ENCODE results near the gene CORIN. TPM values are rescaled to one million over a fixed set of nuclear protein-coding genes. Genes with fewer than 3 reads are reported as not detected.
"Not testable (repeated sequence)": the region's sequence is repeated elsewhere in the genome, so short reads cannot be mapped to it uniquely, and the experiment has no call there.

The CORIN gene
- total RNA-seq, 2 donors from 2014 or later, result not detected

- Mint-ChIP-seq H3K4me1 (ENCODE audit: low read depth in 2 of 2) (no peaks in the 10 kb centered on the region), H3K36me3 (peaks cover 4% of the 10 kb centered on the region), H3K27ac (no peak overlapping the region)
Measured at GRCh38 chr4:47553329-47554125, 284.3 kb downstream of the CORIN start.

GRCh38 chr4:47551682-47552081 lies 286.2 kb downstream of the CORIN start:
- no peak overlapping the region for H3K27ac Mint-ChIP-seq

More at GRCh38 chr4:47553329-47554125, 284.3 kb downstream of the CORIN start:
- DNase-seq (ENCODE audit: low spot score) (no peak), ATAC-seq (no peak)
- H3K27me3 Mint-ChIP-seq, result no peaks in the 10 kb centered on the region
- H3K9me3 Mint-ChIP-seq, result no peaks in the 10 kb centered on the region
- no peak overlapping the region for H3K4me3 Mint-ChIP-seq

GRCh38 chr4:47550899-47551548 lies 286.8 kb downstream of the CORIN start:
- Mint-ChIP-seq H3K27ac (no peak overlapping the region), H3K36me3 (peaks cover 10% of the 10 kb centered on the region), H3K4me1 (ENCODE audit: low read depth in 2 of 2) (no peaks in the 10 kb centered on the region), H3K27me3 (no peaks in the 10 kb centered on the region), H3K9me3 (no peaks in the 10 kb centered on the region), H3K4me3 (no peak overlapping the region)
- DNase-seq (ENCODE audit: low spot score), result no peak
- no peak for ATAC-seq

More at GRCh38 chr4:47551682-47552081, 286.2 kb downstream of the CORIN start:
- DNase-seq (ENCODE audit: low spot score) (no peak), ATAC-seq (no peak)
- H3K36me3 Mint-ChIP-seq, result peaks cover 7% of the 10 kb centered on the region
- H3K4me3 Mint-ChIP-seq, result no peak overlapping the region
- H3K27me3 Mint-ChIP-seq, result no peaks in the 10 kb centered on the region
- no peaks in the 10 kb centered on the region for H3K9me3 Mint-ChIP-seq
- no peaks in the 10 kb centered on the region for H3K4me1 Mint-ChIP-seq (ENCODE audit: low read depth in 2 of 2)

- not testable (repeated sequence) for H3K9me3 Mint-ChIP-seq; H3K4me3 Mint-ChIP-seq; ATAC-seq; H3K27ac Mint-ChIP-seq; H3K4me1 Mint-ChIP-seq (ENCODE audit: low read depth in 2 of 2); DNase-seq (ENCODE audit: low spot score); H3K27me3 Mint-ChIP-seq
- H3K36me3 Mint-ChIP-seq, result peaks cover 14% of the 10 kb centered on the region
Measured at GRCh38 chr4:47550357-47550756, 287.5 kb downstream of the CORIN start.

Other genes with a start within 250 kb of the CORIN start
- gene NFXL1, start 76.5 kb upstream of the CORIN start, total RNA-seq, result 10 to 100 TPM; 12.1 to 21.9 TPM
- gene CNGA1, start 178.6 kb upstream of the CORIN start, total RNA-seq, result not detected
- 1 to 10 TPM in 1 of 2 donors, under 1 TPM in 1; 0.21 to 2.0 TPM for gene NIPAL1, start 178.7 kb upstream of the CORIN start, total RNA-seq

All from natural killer cell treated with Interleukin-12 subunit alpha and Interleukin-12 subunit beta and Interleukin-15 and Interleukin-18, amount 100 ng/mL, for 72 hours (primary cell).